ENCODE data around the gene BCKDHB.

The BCKDHB gene

DNA sequence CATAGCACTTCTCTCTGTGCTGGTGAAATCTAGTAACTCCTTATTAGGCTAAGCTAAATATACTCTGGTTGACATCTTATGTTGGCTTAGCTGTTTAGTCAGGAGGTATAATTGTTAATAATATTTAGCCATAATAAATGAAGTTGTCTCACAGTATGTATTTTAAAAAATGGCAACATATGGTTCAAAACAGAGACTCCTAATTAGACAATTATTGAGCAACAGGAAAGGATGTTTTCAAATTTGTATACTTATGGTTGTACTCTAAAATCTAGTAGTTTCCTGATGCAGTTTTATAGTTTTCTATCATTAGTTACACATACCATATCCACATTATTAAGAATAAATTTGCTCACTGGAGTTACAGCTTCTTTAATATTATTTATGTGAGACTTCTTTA lies 150.2 kb downstream of the BCKDHB start:
- no peaks in the 10 kb centered on the region for H3K27me3 Mint-ChIP-seq (ENCODE audit: low read depth)
- no peaks in the 10 kb centered on the region for H3K36me3 Mint-ChIP-seq (ENCODE audit: low read depth)
- no peak overlapping the region for H3K27ac Mint-ChIP-seq
- H3K4me1 Mint-ChIP-seq, result peaks cover 5% of the 10 kb centered on the region
- no peak overlapping the region for H3K4me3 Mint-ChIP-seq
- TF ChIP-seq, protein P1, sequence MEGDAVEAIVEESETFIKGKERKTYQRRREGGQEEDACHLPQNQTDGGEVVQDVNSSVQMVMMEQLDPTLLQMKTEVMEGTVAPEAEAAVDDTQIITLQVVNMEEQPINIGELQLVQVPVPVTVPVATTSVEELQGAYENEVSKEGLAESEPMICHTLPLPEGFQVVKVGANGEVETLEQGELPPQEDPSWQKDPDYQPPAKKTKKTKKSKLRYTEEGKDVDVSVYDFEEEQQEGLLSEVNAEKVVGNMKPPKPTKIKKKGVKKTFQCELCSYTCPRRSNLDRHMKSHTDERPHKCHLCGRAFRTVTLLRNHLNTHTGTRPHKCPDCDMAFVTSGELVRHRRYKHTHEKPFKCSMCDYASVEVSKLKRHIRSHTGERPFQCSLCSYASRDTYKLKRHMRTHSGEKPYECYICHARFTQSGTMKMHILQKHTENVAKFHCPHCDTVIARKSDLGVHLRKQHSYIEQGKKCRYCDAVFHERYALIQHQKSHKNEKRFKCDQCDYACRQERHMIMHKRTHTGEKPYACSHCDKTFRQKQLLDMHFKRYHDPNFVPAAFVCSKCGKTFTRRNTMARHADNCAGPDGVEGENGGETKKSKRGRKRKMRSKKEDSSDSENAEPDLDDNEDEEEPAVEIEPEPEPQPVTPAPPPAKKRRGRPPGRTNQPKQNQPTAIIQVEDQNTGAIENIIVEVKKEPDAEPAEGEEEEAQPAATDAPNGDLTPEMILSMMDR (IDR thresholded peaks at IDR 0.05; ENCODE audit: unreplicated experiment in 3 of 3), result no peak
- H3K9me3 Mint-ChIP-seq, result no peaks in the 10 kb centered on the region

GRCh38 chr6:80259118-80259517 lies 152.6 kb downstream of the BCKDHB start:
- H3K4me3 Mint-ChIP-seq, result no peak overlapping the region
- H3K27ac Mint-ChIP-seq, result no peak overlapping the region
- H3K27me3 Mint-ChIP-seq (ENCODE audit: low read depth), result no peaks in the 10 kb centered on the region
- TF ChIP-seq, protein P1 (IDR thresholded peaks at IDR 0.05; ENCODE audit: unreplicated experiment in 3 of 3), result no peak
- H3K4me1 Mint-ChIP-seq, result peaks cover 10% of the 10 kb centered on the region
- no peaks in the 10 kb centered on the region for H3K9me3 Mint-ChIP-seq
- H3K36me3 Mint-ChIP-seq (ENCODE audit: low read depth), result no peaks in the 10 kb centered on the region

- H3K4me1 Mint-ChIP-seq, result peaks cover 23% of the 10 kb centered on the region
- TF ChIP-seq, protein P1 (IDR thresholded peaks at IDR 0.05; ENCODE audit: unreplicated experiment in 3 of 3), result no peak
- H3K27ac Mint-ChIP-seq, result no peak overlapping the region
- no peaks in the 10 kb centered on the region for H3K27me3 Mint-ChIP-seq (ENCODE audit: low read depth)
- no peak overlapping the region for H3K4me3 Mint-ChIP-seq
- H3K36me3 Mint-ChIP-seq (ENCODE audit: low read depth), result no peaks in the 10 kb centered on the region
- H3K9me3 Mint-ChIP-seq, result no peaks in the 10 kb centered on the region
Observed at GRCh38 chr6:80263585-80263984, 157.1 kb downstream of the BCKDHB start.

GRCh38 chr6:80268865-80269730 lies 162.6 kb downstream of the BCKDHB start:
- no peaks in the 10 kb centered on the region for H3K9me3 Mint-ChIP-seq
- no peaks in the 10 kb centered on the region for H3K36me3 Mint-ChIP-seq (ENCODE audit: low read depth)
- peak overlapping the region in 1 of 3 experiments; percentile 80 for H3K27ac Mint-ChIP-seq
- no peaks in the 10 kb centered on the region for H3K27me3 Mint-ChIP-seq (ENCODE audit: low read depth)
- TF ChIP-seq, protein P1 (IDR thresholded peaks at IDR 0.05; ENCODE audit: unreplicated experiment in 3 of 3), result no peak
- H3K4me1 Mint-ChIP-seq, result peaks cover 12% of the 10 kb centered on the region
- H3K4me3 Mint-ChIP-seq, result peak overlapping the region in 1 of 3 experiments; percentile 21

DNA sequence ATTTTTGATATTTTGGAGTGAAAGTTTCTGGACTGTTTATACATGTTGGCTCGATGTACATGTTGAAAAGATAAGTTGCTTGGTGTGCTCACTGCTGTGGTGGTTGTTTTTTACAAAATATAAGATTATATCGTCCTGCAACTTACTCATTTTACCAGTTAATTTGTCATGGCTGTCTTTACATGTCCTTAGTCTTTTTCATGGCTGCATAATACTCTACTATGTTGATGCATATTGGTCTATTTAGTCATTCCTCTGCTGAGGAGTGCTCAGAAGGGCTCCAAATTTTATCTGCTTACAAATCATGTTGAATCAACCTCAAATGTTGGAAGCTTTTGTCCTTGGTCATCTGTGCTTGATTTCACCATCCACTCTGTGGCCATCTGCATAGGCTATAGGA lies 164.6 kb downstream of the BCKDHB start:
- TF ChIP-seq, protein P1 (IDR thresholded peaks at IDR 0.05; ENCODE audit: unreplicated experiment in 3 of 3), result no peak
- Mint-ChIP-seq H3K27ac (peak overlapping the region in 1 of 3 experiments; percentile 58), H3K4me1 (peaks cover 12% of the 10 kb centered on the region), H3K4me3 (no peak overlapping the region), H3K27me3 (ENCODE audit: low read depth) (no peaks in the 10 kb centered on the region), H3K36me3 (ENCODE audit: low read depth) (no peaks in the 10 kb centered on the region), H3K9me3 (no peaks in the 10 kb centered on the region)

DNA sequence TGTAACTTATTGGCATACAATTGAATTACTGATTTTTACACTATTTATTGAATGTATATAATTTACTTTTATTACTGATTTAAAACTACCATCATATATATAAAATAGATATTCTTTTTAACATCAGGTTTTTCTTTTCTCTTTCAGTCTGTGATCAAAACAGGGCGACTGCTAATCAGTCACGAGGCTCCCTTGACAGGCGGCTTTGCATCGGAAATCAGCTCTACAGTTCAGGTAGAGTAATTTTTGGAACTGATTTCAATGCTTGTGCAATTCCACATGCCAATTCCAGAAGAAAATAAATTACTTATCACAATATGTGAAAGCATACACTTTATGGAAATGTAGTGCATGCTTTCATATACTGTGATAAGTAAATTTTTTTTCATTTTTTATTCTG lies 166.5 kb downstream of the BCKDHB start:
- Mint-ChIP-seq H3K36me3 (ENCODE audit: low read depth) (no peaks in the 10 kb centered on the region), H3K27me3 (ENCODE audit: low read depth) (no peaks in the 10 kb centered on the region)

More for the DNA sequence above, 166.5 kb downstream of the BCKDHB start:
- peaks cover 4% of the 10 kb centered on the region for H3K4me1 Mint-ChIP-seq
- H3K9me3 Mint-ChIP-seq, result no peaks in the 10 kb centered on the region
- no peak overlapping the region for H3K27ac Mint-ChIP-seq
- TF ChIP-seq, protein P1 (IDR thresholded peaks at IDR 0.05; ENCODE audit: unreplicated experiment in 3 of 3), result no peak
- no peak overlapping the region for H3K4me3 Mint-ChIP-seq
